ENCODE results near the gene HNRNPF.

DNA sequence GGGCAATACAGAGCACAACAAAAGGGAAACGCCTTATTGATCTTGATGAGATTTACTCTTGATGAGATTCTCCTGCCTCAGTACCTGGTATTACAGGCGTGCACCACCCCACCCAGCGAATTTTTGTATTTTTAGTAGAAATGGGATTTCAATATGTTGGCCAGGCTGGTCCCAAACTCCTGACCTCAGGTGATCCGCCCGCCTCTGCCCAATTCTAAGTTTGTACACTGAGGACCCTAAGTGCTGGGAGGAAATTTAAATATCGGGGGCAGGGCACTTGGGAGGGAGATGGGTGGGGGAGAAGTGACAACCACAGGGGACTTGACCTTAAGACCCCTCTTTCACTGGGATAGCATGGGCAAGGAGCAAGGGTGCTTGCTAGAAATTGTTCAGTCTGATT, 14.1 kb downstream of the HNRNPF start:
- TF ChIP-seq EP300 (IDR thresholded peaks at IDR 0.05; ENCODE audit: borderline replicate concordance in 1 of 2, low read depth in 2 of 2, low read length in 2 of 2) (no peak), CTCF (IDR thresholded peaks at IDR 0.05; ENCODE audit: control extremely low read depth in 1 of 3, insufficient read depth in 1 of 3, low read depth in 1 of 3, low read length in 3 of 3) (no peak), HDAC6 (IDR thresholded peaks at IDR 0.05; ENCODE audit: low read depth, low read length) (no peak), MAX (IDR thresholded peaks at IDR 0.05) (no peak), KDM5A (IDR thresholded peaks at IDR 0.05; ENCODE audit: low read length) (no peak), SIRT6 (IDR thresholded peaks at IDR 0.05; ENCODE audit: low read length) (no peak)
- TF ChIP-seq, protein P1, sequence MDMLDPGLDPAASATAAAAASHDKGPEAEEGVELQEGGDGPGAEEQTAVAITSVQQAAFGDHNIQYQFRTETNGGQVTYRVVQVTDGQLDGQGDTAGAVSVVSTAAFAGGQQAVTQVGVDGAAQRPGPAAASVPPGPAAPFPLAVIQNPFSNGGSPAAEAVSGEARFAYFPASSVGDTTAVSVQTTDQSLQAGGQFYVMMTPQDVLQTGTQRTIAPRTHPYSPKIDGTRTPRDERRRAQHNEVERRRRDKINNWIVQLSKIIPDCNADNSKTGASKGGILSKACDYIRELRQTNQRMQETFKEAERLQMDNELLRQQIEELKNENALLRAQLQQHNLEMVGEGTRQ (IDR thresholded peaks at IDR 0.05; ENCODE audit: low read length), result no peak

Data from H1 (cell line).